Measurements from ENCODE around the gene P2RX1. TPM values are rescaled to one million over a fixed set of nuclear protein-coding genes. Genes with fewer than 3 reads are reported as not detected.

Gene P2RX1
- total RNA-seq, 1 donor from 2014 or later = 0.16 TPM

DNA sequence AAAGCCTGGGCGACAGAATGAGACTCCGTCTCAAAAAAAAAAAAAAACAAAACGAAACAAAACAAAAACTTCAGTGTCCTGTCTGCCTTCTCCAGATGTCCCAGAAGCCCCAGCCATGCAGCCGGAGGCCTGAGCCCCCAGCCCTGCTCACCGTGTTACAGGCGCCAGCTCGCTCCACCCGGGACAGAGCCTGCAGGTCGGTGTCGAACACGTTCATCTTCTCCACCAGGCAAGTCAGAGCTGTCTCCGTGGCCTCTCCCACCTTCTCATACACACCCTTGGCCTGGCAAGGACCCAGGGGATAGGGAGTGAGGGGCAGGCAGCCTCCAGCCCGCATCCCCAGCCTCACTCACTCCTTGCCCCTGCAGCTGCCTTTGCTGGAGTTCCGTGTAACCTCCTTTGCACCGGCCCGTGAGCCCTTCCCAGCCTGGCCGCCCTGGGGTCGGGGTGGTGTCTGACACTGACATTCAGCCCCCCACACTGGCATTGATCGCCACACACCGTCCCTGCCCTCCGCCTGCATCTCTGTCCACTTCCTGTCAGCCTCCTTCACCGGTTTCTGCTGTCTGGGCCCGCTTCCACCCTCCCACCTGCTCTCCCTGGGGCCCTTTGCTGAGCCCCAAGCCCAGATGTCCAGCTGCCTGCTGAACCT is 27.1 kb upstream of the P2RX1 start:
- no peak for DNase-seq (ENCODE audit: low spot score in 2 of 2, unreplicated experiment in 2 of 2)
- H3K4me1 Mint-ChIP-seq = peaks cover 11% of the 10 kb centered on the region
- H3K27me3 Mint-ChIP-seq (ENCODE audit: low read depth) = peaks cover 4% of the 10 kb centered on the region
- H3K9me3 Mint-ChIP-seq = no peaks in the 10 kb centered on the region
- no peaks in the 10 kb centered on the region for H3K36me3 Mint-ChIP-seq
- H3K27ac Mint-ChIP-seq = no peak overlapping the region
- TF ChIP-seq, protein P1, sequence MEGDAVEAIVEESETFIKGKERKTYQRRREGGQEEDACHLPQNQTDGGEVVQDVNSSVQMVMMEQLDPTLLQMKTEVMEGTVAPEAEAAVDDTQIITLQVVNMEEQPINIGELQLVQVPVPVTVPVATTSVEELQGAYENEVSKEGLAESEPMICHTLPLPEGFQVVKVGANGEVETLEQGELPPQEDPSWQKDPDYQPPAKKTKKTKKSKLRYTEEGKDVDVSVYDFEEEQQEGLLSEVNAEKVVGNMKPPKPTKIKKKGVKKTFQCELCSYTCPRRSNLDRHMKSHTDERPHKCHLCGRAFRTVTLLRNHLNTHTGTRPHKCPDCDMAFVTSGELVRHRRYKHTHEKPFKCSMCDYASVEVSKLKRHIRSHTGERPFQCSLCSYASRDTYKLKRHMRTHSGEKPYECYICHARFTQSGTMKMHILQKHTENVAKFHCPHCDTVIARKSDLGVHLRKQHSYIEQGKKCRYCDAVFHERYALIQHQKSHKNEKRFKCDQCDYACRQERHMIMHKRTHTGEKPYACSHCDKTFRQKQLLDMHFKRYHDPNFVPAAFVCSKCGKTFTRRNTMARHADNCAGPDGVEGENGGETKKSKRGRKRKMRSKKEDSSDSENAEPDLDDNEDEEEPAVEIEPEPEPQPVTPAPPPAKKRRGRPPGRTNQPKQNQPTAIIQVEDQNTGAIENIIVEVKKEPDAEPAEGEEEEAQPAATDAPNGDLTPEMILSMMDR (IDR thresholded peaks at IDR 0.05; ENCODE audit: unreplicated experiment) = no peak
- no peak overlapping the region for H3K4me3 Mint-ChIP-seq

DNA sequence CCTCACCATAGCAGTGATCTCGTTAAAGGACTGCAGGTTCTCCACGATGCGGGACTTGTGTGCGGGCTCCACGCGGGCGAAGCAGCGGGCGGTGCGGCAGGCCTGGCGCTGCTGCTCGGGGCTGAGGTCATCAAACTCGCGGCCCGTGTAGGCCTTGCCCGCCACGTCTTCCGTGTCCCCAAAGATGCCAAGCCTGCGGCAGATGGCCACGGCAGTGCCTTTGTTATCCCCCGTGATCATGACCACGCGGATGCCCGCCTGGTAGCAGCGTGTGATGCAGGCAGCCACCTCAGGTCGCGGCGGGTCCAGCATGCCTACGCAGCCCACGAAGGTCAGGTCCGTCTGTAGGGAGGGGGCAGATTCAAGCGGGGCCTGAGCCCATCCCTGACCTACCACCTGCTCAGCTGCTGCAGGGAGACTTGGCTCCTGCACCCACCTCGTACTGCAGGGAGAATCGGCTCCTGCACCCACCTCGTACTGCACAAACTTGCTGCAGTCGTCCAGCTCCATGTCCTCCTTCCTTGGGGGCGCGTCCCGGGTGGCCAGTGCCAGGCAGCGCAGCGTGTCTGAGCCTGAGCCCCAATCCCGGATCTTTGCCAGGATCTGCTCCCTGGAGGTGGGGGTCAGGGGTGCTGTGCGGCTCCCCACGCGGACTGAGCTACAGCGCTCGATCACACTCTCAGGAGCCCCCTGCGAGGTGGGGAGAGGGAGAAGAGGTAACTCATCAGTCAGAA is 24.9 kb upstream of the P2RX1 start:
- Mint-ChIP-seq H3K4me1 (peaks cover 11% of the 10 kb centered on the region), H3K27ac (no peak overlapping the region), H3K9me3 (no peaks in the 10 kb centered on the region), H3K36me3 (no peaks in the 10 kb centered on the region), H3K4me3 (no peak overlapping the region), H3K27me3 (ENCODE audit: low read depth) (peaks cover 4% of the 10 kb centered on the region)
- TF ChIP-seq, protein P1 (IDR thresholded peaks at IDR 0.05; ENCODE audit: unreplicated experiment) = no peak
- DNase-seq (ENCODE audit: low spot score in 2 of 2, unreplicated experiment in 2 of 2) = no peak

DNA sequence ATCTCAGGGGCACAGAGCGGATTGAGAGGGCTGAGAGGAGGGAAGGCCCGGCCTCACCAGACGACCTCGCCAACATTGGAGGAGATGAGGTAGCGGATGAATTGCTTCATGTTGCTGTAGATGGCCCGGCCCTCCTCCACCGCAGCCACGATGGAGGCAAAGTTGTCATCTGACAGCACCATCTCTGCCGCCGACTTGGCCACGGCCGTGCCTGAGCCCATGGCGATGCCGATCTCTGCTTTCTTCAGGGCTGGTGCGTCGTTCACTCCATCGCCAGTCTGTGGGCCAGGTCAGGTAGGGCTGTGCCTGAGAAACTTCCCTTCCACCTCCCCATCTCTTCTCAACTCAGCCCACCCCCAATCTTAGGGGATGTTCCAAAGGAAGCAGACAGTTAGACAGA is 21.1 kb upstream of the P2RX1 start:
- H3K27me3 Mint-ChIP-seq (ENCODE audit: low read depth) = peaks cover 1% of the 10 kb centered on the region
- no peak overlapping the region for H3K27ac Mint-ChIP-seq
- H3K36me3 Mint-ChIP-seq = no peaks in the 10 kb centered on the region
- no peak for DNase-seq (ENCODE audit: low spot score in 2 of 2, unreplicated experiment in 2 of 2)
- H3K9me3 Mint-ChIP-seq = no peaks in the 10 kb centered on the region
- no peaks in the 10 kb centered on the region for H3K4me1 Mint-ChIP-seq
- TF ChIP-seq, protein P1 (IDR thresholded peaks at IDR 0.05; ENCODE audit: unreplicated experiment) = no peak
- H3K4me3 Mint-ChIP-seq = no peak overlapping the region

DNA sequence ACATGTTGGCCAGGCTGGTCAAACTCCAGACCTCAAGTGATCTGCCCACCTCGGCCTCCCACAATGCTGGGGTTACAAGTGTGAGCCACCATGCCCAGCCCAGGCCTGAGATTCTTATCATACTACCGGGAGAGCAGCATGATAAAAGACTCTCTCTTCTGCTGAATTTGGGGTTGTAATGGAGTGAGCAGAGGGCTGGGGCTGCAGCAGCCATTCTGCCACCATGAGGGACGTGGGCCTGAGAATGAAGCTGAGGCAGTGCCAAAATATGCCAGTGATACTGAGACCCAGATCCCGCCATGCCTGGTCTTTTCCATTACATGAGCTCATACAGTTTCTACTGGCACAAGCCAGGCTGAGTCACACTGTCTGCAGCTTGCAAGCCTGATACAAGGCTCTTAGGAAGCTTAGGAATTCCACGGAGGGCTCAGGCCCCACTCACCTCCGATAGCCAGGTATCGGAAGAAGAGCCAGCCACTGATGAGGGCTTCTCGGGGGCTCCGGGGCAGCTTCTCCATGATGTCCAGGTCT is 19.6 kb upstream of the P2RX1 start:
- no peak overlapping the region for H3K27ac Mint-ChIP-seq
- H3K4me1 Mint-ChIP-seq = no peaks in the 10 kb centered on the region
- TF ChIP-seq, protein P1 (IDR thresholded peaks at IDR 0.05; ENCODE audit: unreplicated experiment) = no peak
- H3K9me3 Mint-ChIP-seq = no peaks in the 10 kb centered on the region
- no peaks in the 10 kb centered on the region for H3K36me3 Mint-ChIP-seq
- no peaks in the 10 kb centered on the region for H3K27me3 Mint-ChIP-seq (ENCODE audit: low read depth)
- H3K4me3 Mint-ChIP-seq = no peak overlapping the region
- no peak for DNase-seq (ENCODE audit: low spot score in 2 of 2, unreplicated experiment in 2 of 2)

DNA sequence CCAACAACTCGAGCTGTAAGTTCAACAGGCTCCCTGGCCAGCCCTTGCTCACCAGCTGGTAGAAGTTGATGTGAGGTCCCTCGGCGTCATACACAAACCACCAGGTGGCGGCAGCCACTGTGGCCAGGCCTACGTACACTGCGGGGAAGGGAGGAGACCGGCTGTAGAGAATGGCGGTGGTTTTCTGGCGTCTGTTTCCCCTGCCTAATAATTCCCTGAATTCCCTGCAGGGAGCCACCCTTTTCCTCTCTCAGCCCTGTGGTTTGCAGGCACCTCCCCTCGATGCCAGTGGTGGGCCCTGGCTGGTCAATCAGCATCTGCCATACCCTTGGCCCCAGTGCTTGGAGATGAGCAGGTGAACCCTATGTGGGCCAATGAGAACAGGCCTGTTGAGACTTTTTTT is 18.9 kb upstream of the P2RX1 start:
- no peak overlapping the region for H3K27ac Mint-ChIP-seq
- no peaks in the 10 kb centered on the region for H3K4me1 Mint-ChIP-seq
- H3K36me3 Mint-ChIP-seq = no peaks in the 10 kb centered on the region
- TF ChIP-seq, protein P1 (IDR thresholded peaks at IDR 0.05; ENCODE audit: unreplicated experiment) = peak; percentile 26
- no peaks in the 10 kb centered on the region for H3K9me3 Mint-ChIP-seq
- no peak overlapping the region for H3K4me3 Mint-ChIP-seq
- peak in 1 of 2 experiments; percentile 53 for DNase-seq (ENCODE audit: low spot score in 2 of 2, unreplicated experiment in 2 of 2)
- H3K27me3 Mint-ChIP-seq (ENCODE audit: low read depth) = no peaks in the 10 kb centered on the region

Data from mesothelial cell of epicardium (in vitro differentiated cells).